ENCODE results near the gene LYPD4.

The LYPD4 gene

DNA sequence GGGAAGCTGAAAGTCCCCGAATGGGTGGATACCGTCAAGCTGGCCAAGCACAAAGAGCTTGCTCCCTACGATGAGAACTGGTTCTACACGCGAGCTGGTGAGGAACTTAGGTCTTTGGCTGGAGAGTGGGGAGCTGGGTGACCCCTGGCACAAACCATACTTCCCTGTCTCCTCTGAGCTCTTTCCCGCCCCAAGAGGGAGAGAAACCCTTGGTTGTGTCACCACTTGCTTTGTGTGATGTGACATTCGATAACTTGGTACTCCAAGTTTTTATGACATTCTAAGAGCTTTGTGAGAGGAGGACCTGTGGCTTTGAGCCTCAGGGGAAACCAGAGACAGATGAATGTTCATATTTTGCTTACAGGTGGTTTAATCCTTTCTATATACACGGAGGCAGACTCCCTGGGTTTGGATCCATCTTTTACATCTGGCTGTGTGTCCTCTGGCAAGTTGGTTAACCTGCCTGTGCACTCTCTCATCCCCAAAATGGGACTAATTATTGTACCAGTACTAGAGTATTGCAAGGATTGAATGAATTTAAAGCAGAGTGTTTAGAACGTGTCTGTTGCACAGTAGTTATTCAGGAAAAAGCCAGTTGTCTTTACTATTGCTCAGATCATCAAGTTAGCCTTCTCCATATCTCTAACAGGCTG lies 16.8 kb upstream of the LYPD4 start:
- no peak for DNase-seq (ENCODE audit: low read depth)
- H3K4me3 ChIP-seq (ENCODE audit: control insufficient read depth, low read depth, low read length): peak overlapping the region; percentile 84
- TF ChIP-seq, protein P1, sequence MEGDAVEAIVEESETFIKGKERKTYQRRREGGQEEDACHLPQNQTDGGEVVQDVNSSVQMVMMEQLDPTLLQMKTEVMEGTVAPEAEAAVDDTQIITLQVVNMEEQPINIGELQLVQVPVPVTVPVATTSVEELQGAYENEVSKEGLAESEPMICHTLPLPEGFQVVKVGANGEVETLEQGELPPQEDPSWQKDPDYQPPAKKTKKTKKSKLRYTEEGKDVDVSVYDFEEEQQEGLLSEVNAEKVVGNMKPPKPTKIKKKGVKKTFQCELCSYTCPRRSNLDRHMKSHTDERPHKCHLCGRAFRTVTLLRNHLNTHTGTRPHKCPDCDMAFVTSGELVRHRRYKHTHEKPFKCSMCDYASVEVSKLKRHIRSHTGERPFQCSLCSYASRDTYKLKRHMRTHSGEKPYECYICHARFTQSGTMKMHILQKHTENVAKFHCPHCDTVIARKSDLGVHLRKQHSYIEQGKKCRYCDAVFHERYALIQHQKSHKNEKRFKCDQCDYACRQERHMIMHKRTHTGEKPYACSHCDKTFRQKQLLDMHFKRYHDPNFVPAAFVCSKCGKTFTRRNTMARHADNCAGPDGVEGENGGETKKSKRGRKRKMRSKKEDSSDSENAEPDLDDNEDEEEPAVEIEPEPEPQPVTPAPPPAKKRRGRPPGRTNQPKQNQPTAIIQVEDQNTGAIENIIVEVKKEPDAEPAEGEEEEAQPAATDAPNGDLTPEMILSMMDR (conservative IDR thresholded peaks at IDR 0.05; ENCODE audit: control insufficient read depth, insufficient read depth, low read depth, low read length): no peak

- DNase-seq (ENCODE audit: low read depth): peak; percentile 25
- peak overlapping the region; percentile 84 for H3K4me3 ChIP-seq (ENCODE audit: control insufficient read depth, low read depth, low read length)
- TF ChIP-seq, protein P1 (conservative IDR thresholded peaks at IDR 0.05; ENCODE audit: control insufficient read depth, insufficient read depth, low read depth, low read length): no peak
Measured at GRCh38 chr19:41860419-41861115, 16.1 kb upstream of the LYPD4 start.

GRCh38 chr19:41859618-41860418 lies 15.3 kb upstream of the LYPD4 start, which contains the start of gene RPS19:
RPS19 (plus strand) TSS chr19:41860255; CDS start chr19:41860775, 520 bp downstream.
- TF ChIP-seq, protein P1 (conservative IDR thresholded peaks at IDR 0.05; ENCODE audit: control insufficient read depth, insufficient read depth, low read depth, low read length): peak; percentile 50
- peak within 1 kb of the TSS; percentile 84 for H3K4me3 ChIP-seq (ENCODE audit: control insufficient read depth, low read depth, low read length)
- DNase-seq (ENCODE audit: low read depth): peak; percentile 98

DNA sequence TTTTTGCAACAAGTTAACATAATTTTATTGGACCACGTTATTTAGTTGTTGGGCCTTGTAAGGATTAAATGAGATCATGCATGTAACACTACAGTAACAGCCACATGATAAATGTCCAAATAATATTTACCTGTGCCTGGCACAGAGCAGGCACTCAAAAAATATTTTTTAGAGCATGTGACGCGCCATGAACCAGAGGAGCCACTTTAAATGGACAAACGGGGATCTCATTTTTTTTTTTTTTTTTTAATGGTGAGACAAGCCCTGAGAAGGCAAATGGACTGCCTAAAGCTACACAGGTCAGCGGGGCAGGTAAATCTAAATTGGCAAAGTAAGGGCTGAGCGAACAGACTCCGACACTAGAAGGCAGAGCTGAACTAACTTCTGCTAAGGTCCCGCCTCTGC lies 14.7 kb upstream of the LYPD4 start:
- peak overlapping the region; percentile 84 for H3K4me3 ChIP-seq (ENCODE audit: control insufficient read depth, low read depth, low read length)
- TF ChIP-seq, protein P1 (conservative IDR thresholded peaks at IDR 0.05; ENCODE audit: control insufficient read depth, insufficient read depth, low read depth, low read length): no peak
- no peak for DNase-seq (ENCODE audit: low read depth)

DNA sequence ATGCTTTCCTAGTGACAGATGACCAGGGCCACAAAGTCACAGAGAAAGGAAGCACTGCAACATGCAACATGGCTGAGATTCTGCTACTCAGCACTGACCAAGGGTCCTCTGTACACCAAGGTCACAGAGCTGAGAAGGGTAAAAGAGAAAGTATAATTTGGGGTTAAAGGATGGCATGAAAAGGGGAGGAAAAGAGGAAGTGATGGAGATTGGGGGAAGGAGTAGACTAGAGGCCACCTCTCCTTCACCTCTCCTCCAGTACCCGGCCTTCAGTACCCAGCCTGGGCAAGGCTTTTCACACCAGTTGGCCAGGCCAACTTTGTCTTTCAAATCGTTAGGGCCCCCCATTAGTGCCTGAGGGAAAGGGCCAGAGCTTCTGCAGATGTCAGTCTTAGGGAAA lies 9.3 kb upstream of the LYPD4 start:
- TF ChIP-seq, protein P1 (conservative IDR thresholded peaks at IDR 0.05; ENCODE audit: control insufficient read depth, insufficient read depth, low read depth, low read length): no peak
- no peak for DNase-seq (ENCODE audit: low read depth)
- no peak overlapping the region for H3K4me3 ChIP-seq (ENCODE audit: control insufficient read depth, low read depth, low read length)

DNA sequence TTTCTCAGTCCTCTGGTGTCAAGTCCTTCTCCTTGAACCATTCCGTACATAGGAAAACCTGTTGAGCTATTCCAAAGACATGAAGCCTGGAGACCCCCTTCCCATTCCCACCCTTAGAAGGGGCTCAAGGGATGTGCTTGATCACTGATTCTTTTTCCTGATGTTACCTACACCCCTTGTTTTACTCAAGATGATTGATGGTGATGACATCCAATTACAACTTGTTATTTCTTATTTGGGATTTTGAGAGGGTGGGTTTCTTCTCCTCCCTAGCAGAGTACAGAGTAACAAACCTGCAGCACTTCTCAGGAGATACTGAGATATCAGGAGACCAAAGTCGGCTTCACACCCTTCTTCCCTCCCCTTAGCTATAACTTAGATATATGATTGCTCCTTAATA lies 8.9 kb upstream of the LYPD4 start:
- H3K4me3 ChIP-seq (ENCODE audit: control insufficient read depth, low read depth, low read length): no peak overlapping the region
- TF ChIP-seq, protein P1 (conservative IDR thresholded peaks at IDR 0.05; ENCODE audit: control insufficient read depth, insufficient read depth, low read depth, low read length): no peak
- no peak for DNase-seq (ENCODE audit: low read depth)

All from fibroblast of mammary gland (primary cell).